GM21423 (cell line): ENCODE data around the gene SYPL2.

Experiments
- ATAC-seq: cut with Tn5 transposase; IDR thresholded peaks from one replicate; pipeline ENCODE4 v1.9.1; 2021; ENCODE audit warnings: mild to moderate bottlenecking, moderate library complexity; ENCODE audit not compliant: unreplicated experiment

Gene SYPL2

GRCh38 chr1:109490934-109491302 lies 24.6 kb downstream of the SYPL2 start:
- no peak for ATAC-seq

DNA sequence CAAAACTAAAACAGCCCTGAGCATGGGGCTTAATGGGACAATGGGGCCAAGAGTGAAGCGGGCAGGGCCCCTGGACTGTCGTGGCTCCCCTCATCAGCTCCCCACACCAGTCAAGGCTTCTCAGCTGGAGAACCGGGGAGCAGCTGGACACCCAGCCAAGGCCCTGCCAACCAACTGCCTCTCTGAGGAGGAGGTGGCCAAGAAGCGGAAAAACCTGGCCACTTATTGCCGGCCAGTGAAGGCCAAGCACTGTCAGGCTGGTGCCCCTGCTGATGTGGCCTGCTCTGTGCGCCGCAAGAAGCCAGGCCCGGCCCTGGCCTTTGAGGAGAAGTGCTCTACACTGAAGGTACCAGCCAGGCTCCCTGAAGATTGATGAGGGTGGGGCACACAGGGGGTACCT lies 25.0 kb downstream of the SYPL2 start:
- no peak for ATAC-seq

DNA sequence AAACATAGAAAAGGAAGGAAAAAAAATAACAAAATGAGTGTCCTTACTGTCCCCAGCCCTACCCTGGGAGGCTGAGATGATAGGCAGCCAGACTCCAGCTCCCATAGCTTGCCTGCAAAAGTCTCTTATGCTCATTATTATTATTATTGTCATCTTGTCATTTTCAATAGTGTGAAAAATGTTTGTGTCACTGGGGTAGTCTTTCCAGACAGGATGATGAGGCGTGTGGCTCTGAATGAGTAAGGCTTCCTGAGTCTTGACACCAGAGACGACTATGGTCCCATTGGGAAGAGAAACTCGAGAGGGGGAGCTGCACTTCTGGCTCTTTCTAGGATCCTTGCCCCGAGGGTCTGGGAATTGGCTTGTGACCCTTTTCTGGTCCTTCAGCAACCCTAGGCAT lies 26.4 kb downstream of the SYPL2 start:
- no peak for ATAC-seq

DNA sequence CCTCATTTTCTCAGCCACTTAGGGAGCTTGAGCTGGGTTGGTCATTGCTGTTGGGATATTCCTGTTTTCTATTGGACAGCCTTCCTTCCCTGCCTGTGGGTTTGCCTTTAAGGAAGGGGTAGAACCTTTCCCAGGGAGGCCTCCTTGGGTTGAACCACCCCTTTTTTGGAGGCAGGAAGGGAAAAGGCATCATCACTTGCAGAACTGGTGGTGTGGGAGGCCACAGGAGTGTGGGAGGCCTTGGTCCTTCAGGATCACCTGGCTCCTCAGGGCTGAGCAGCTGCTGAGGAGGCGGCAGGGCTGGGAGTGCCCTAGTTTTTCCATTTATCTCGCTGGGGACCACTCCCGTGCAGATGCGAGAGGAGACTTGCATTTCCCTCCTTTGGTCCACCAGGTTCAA lies 26.9 kb downstream of the SYPL2 start:
- ATAC-seq, result no peak

GRCh38 chr1:109493805-109494539 lies 27.6 kb downstream of the SYPL2 start, which contains the start of gene CYB561D1:
CYB561D1 (plus strand) TSS chr1:109494094; CDS start chr1:109494140, 46 bp downstream.
- ATAC-seq, result peak; percentile 83

- no peak for ATAC-seq
Observed at GRCh38 chr1:109495738-109496137, 29.4 kb downstream of the SYPL2 start.

- ATAC-seq, result no peak
Observed at GRCh38 chr1:109497449-109498160, 31.3 kb downstream of the SYPL2 start.

DNA sequence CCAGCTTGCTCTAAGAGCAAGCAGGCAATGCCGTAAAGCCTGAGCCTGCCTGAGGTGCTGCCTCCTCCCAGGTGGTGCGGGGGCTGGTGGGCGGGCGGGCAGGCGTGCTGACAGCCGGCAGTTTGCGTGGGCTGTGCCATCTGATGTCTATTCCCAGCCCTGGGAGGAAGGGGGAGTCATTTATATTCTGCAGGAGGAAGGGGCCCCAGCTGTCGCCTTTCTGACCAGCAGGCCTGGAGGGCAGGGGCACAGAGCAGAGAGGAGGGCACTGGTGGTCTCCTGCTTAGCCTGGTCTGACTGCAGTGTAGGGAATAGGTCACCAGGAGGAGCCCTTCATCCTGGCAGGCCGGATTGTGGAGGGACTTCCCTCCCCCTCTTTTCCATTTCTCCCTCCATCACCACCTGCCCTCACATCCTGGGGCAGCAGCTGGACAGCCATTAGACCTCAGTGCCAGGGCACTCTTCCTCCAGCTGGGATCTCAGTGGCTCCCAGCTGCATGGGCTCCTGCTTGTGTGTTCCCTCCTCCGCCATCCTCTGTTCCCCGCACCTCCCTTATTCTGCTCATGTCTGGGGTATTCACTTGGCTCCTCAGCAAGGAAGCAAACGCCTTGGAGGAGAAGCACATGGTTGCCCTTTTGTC lies 31.9 kb downstream of the SYPL2 start:
- ATAC-seq, result no peak

- no peak for ATAC-seq
Observed at GRCh38 chr1:109499081-109499480, 32.7 kb downstream of the SYPL2 start.

DNA sequence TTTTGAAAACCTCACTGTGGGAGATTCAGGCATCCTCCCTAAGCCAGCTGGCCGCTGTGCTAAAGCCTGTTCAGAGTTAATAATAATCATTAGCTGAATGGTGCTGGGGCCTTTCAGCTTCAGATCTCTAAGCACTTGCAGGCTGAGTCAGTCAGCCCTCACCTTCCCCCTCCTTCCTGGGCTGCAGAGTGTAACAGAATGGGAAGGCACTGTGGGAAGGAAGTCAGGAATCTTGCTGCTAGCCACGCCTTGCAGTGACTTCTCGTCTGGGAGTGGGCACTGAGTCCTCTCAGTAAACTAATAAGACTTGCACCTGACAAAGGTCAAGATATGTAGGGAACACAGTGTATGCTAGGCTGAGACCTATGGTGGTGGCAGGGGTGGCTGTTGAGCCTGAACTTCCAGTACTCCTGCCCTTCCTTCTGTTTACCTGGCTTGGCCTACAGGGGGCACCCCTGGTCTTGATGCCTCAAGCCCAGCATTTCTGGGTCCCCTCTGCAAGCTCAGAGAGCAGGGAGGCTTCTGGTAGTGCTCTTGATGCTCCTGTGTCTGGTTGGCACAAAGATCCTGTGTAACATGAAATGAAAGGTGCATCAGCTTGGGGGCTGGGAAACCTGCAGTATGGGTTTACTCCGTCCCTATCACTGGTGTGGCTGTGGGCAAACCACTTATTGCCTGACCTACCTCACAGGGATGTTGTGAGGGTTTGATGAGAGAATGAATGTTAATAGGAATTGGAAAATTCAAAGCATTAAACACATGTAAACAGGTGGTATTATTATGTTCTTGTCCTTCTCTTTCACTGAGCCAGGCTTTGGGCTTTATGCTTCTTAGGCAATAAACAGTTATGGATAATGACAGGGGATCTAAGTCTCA lies 33.6 kb downstream of the SYPL2 start:
- no peak for ATAC-seq

GRCh38 chr1:109500941-109501381 lies 34.6 kb downstream of the SYPL2 start:
- ATAC-seq, result no peak

DNA sequence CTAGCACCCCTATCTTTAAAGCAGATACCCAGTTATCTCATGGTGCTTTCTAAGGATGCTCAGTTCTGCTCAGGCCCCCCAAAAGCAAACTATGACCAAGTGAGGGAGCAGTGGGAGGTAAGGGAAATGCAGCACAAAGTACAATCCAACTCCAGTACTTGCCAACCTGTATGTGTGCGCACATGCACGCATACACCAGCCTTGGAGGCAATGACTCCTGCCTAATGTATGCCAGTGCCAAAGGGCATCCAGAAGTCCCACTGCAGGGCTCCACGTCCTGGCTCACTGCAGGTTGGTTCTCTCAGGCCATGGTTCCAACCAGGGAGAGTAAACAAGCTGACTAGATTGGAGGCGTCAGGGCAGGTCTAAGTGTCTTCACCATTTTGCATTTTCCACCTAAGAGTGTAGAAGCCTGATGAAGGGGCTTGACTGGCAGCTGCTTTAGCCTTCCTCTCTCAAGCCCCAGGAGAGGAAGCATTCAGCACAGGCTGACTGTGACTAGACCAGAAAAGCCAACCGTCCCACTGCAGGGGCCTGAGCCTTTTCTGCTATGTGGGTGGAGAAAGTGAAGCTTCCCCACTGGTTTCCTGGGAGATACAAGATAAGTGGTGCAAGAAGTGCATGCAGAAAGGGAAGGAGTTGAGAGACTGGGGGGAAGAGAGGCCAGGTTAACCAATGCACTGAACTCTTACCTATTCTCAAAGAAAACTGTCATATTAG lies 35.5 kb downstream of the SYPL2 start:
- ATAC-seq, result no peak

- ATAC-seq, result no peak
Observed at GRCh38 chr1:109502364-109502851, 36.1 kb downstream of the SYPL2 start.

DNA sequence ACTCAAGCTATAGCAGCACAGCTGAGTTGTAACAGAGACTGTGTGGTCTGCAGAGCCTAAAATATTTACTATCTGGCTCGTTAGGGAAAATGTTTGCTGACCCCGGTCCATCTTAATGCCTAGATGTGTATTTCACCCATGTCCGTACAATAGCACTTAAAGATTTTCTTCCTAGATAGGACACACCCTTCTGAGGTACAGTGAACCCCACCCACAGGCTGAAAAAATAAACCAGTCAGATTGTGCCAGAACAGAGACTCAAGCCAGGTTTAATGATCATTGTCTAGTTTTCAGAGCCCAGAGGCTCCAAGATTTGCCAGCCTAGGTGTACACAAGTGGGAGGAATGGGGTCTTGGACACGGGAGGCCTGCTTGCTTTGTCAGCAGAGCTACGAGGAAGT lies 37.6 kb downstream of the SYPL2 start:
- ATAC-seq, result no peak

DNA sequence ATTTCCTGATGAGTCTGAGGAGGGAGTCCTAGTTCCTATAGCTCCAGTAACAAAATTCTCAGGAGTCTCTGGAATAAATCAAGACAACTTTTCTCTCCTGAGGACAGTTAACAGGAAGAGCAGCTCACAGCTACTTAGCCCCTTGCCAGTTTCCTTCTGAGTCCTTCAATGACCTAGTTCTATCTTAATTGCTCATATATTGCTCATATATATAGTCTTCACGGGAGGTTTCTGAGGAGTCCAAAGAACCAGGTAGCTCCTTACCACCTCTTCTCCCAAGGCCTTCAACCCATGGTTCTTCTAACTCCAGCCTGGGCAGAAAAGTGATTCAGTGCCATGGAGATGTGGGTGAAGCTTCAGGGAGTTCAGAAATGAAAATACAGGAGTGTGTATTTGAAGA lies 38.6 kb downstream of the SYPL2 start:
- ATAC-seq, result no peak

DNA sequence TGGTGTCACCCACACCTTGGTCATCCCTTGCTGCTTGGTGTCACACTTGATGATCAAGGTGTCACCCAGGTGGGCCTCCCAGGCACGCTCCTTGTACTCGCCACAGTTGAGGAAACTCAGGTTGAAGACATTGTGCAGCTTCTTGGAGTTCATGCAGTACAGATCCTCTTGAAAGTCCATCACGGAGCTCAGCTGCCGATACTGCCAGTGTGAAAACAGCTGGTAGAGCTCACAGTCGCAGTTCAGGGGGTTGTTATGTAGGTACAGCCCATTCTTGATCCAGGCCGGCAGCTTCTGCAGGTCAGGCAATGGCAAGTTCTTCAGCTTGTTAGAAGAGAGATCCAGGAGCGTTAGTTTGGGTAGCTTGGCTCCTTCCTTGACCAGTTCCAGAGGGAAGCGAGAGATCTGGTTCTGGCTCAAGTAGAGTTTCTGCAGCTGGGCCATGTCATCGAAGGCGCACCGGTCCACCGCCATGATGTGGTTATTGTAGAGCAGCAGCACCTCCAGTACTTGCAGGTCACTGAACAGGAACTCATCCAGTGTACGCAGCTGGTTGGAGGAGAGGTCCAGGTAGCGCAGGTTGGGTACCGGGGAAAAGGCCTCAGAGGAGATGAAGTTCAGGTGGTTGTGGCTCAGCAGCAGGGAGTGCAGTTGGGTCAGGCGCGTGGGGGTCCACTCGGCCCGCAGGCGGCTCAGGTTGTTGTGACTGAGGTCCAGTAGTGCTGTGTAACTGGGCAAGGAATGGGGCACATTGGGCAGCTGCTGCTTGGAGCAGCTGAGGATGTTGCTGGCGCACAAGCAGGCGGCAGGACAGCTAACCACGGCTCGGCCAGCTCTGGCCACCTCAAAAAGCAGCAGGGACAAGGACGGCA lies 41.9 kb downstream of the SYPL2 start:
- no peak for ATAC-seq

- ATAC-seq, result no peak
Observed at GRCh38 chr1:109508873-109509175, 42.5 kb downstream of the SYPL2 start.

DNA sequence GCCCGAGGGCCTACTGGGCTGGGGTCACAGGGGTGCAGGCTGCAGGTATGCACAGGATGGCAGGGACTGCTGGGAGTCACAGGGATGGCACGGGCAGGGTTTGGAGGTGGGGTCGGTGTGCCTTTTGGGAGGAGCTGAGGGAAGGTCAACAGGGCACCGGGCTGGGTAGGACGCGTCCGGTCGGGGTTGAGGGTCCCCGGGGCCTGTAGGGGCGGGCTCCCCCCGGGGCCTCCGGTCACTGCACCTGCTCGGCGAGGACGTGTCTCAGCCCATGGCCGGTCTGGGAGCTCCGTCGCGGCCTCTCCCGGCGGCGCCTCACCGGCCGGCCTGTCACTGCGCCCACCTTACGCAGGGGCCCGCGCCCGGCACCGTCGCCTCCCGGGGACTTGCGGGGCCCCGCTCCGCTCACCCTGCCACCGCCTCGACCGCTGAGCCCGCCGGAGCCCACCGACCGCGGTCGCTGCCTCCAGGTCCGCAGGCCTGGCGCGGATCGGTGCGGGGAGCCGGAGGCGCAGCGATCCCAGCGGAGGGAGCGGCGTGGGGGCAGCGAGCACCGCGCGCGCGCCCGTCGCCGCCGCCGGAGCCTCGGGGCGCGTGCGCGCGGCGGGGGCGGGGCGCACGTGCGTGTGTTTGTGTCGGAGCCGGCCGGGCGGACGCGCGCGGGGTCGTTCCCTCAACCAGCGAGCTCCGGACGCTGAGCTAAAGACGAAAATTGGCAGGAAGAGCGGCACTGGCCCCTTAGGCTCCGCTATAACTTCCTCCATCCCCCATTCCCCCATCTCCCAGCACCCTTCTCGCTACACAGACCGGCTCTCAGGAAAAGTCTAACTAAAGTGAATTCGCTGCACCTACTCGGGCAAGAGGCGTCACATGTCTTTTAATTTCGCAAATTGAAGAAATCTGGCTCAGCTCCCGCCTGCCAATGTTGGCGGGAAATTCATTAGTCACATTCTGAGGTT lies 43.1 kb downstream of the SYPL2 start, which contains the start of gene AMIGO1:
Gene AMIGO1, minus strand, starts transcription at position 552 of the 959 bp plus-strand sequence. CDS start 815 bp downstream, outside the sequence.
- ATAC-seq, result no peak
